Measurements from ENCODE around the gene PHF12.

PHF12 gene

DNA sequence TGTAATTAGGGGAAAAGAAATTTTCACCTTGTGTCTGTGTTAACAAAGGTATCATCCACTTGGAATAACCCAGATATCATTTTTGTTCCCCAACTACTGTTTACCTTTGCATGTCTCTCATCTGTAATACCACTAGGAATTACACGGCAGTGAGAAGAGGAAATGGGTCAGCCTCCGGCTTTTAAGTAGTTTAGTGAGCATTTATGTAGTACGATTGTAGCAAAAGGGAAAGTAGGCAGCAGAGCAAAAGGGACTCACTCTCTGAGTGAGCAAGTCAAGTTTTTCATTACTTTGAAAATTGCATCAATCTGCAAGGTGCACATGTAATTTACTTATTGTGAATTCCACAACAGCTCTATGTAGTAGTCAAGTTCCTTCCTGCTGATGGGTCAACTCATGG is 11.2 kb downstream of the PHF12 start:
- Histone ChIP-seq H3K9me2 (replicated peaks; ENCODE audit: insufficient read depth, low read length) (no peaks in the 10 kb centered on the region), H3K27me3 (ENCODE audit: low read length) (no peaks in the 10 kb centered on the region), H4K20me1 (ENCODE audit: low read depth, low read length) (peaks cover 49% of the 10 kb centered on the region), H3K36me3 (ENCODE audit: low read length) (peaks cover 9% of the 10 kb centered on the region), H3K9me3 (ENCODE audit: insufficient read depth, low read length) (no peaks in the 10 kb centered on the region), H2AFZ (ENCODE audit: low read depth, low read length, severe bottlenecking) (no peak overlapping the region), H3K4me3 (ENCODE audit: insufficient read depth, low read length, poor library complexity, severe bottlenecking) (no peak overlapping the region), H3K27ac (ENCODE audit: low read depth, low read length) (no peak overlapping the region), H3K79me2 (ENCODE audit: insufficient read depth, low read length) (peaks cover 99% of the 10 kb centered on the region), H3F3A (ENCODE audit: insufficient read depth) (no peaks in the 10 kb centered on the region), H3K4me2 (ENCODE audit: low read depth, low read length, poor library complexity, severe bottlenecking) (no peak overlapping the region), H3K9ac (ENCODE audit: low read length) (no peak overlapping the region)
- TF ChIP-seq, protein P1, sequence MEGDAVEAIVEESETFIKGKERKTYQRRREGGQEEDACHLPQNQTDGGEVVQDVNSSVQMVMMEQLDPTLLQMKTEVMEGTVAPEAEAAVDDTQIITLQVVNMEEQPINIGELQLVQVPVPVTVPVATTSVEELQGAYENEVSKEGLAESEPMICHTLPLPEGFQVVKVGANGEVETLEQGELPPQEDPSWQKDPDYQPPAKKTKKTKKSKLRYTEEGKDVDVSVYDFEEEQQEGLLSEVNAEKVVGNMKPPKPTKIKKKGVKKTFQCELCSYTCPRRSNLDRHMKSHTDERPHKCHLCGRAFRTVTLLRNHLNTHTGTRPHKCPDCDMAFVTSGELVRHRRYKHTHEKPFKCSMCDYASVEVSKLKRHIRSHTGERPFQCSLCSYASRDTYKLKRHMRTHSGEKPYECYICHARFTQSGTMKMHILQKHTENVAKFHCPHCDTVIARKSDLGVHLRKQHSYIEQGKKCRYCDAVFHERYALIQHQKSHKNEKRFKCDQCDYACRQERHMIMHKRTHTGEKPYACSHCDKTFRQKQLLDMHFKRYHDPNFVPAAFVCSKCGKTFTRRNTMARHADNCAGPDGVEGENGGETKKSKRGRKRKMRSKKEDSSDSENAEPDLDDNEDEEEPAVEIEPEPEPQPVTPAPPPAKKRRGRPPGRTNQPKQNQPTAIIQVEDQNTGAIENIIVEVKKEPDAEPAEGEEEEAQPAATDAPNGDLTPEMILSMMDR (IDR thresholded peaks at IDR 0.05; ENCODE audit: insufficient read depth, low read length, poor library complexity, severe bottlenecking), result no peak
- TF ChIP-seq EZH2phosphoT487 (conservative IDR thresholded peaks at IDR 0.05; ENCODE audit: low read length), result no peak

- Histone ChIP-seq H3K9me2 (replicated peaks; ENCODE audit: insufficient read depth, low read length) (no peaks in the 10 kb centered on the region), H3F3A (ENCODE audit: insufficient read depth) (no peaks in the 10 kb centered on the region), H3K79me2 (ENCODE audit: insufficient read depth, low read length) (peaks cover 97% of the 10 kb centered on the region), H3K9me3 (ENCODE audit: insufficient read depth, low read length) (no peaks in the 10 kb centered on the region), H2AFZ (ENCODE audit: low read depth, low read length, severe bottlenecking) (no peak overlapping the region), H3K36me3 (ENCODE audit: low read length) (peaks cover 5% of the 10 kb centered on the region), H3K9ac (ENCODE audit: low read length) (no peak overlapping the region), H3K4me2 (ENCODE audit: low read depth, low read length, poor library complexity, severe bottlenecking) (no peak overlapping the region), H3K4me3 (ENCODE audit: insufficient read depth, low read length, poor library complexity, severe bottlenecking) (no peak overlapping the region), H4K20me1 (ENCODE audit: low read depth, low read length) (peaks cover 36% of the 10 kb centered on the region), H3K27ac (ENCODE audit: low read depth, low read length) (no peak overlapping the region), H3K27me3 (ENCODE audit: low read length) (no peaks in the 10 kb centered on the region)
- TF ChIP-seq EZH2phosphoT487 (conservative IDR thresholded peaks at IDR 0.05; ENCODE audit: low read length), result no peak
- TF ChIP-seq, protein P1 (IDR thresholded peaks at IDR 0.05; ENCODE audit: insufficient read depth, low read length, poor library complexity, severe bottlenecking), result no peak
These were observed 12.8 kb downstream of the PHF12 start for GRCh38 chr17:28938552-28938951.

GRCh38 chr17:28937044-28937729 is 14.1 kb downstream of the PHF12 start:
- H3K27ac ChIP-seq (ENCODE audit: low read depth, low read length), result no peak overlapping the region
- H3K27me3 ChIP-seq (ENCODE audit: low read length), result no peaks in the 10 kb centered on the region
- H3K36me3 ChIP-seq (ENCODE audit: low read length), result peaks cover 4% of the 10 kb centered on the region; the same call in 1 of the 2 replicates
- TF ChIP-seq EZH2phosphoT487 (conservative IDR thresholded peaks at IDR 0.05; ENCODE audit: low read length), result no peak
- TF ChIP-seq, protein P1 (IDR thresholded peaks at IDR 0.05; ENCODE audit: insufficient read depth, low read length, poor library complexity, severe bottlenecking), result no peak
- H3K4me2 ChIP-seq (ENCODE audit: low read depth, low read length, poor library complexity, severe bottlenecking), result no peak overlapping the region
- peaks cover 38% of the 10 kb centered on the region for H4K20me1 ChIP-seq (ENCODE audit: low read depth, low read length)
- H3K4me3 ChIP-seq (ENCODE audit: insufficient read depth, low read length, poor library complexity, severe bottlenecking), result no peak overlapping the region
- no peaks in the 10 kb centered on the region for H3F3A ChIP-seq (ENCODE audit: insufficient read depth)
- H3K79me2 ChIP-seq (ENCODE audit: insufficient read depth, low read length), result peaks cover 98% of the 10 kb centered on the region
- H3K9me3 ChIP-seq (ENCODE audit: insufficient read depth, low read length), result no peaks in the 10 kb centered on the region
- H2AFZ ChIP-seq (ENCODE audit: low read depth, low read length, severe bottlenecking), result no peak overlapping the region
- no peak overlapping the region for H3K9ac ChIP-seq (ENCODE audit: low read length)
- no peaks in the 10 kb centered on the region for H3K9me2 ChIP-seq (replicated peaks; ENCODE audit: insufficient read depth, low read length)
